GM19025 (cell line): Measurements from ENCODE around the gene LDLRAD4.

Experiments used
- ATAC-seq: cut with Tn5 transposase; IDR thresholded peaks from one replicate; pipeline ENCODE4 v1.9.1; 2021; ENCODE audit warnings: mild to moderate bottlenecking, low read depth, moderate library complexity; ENCODE audit not compliant: unreplicated experiment

LDLRAD4 gene

GRCh38 chr18:13300029-13300428 is 81.5 kb downstream of the LDLRAD4 start:
- no peak for ATAC-seq

GRCh38 chr18:13300796-13301195 is 82.2 kb downstream of the LDLRAD4 start:
- no peak for ATAC-seq

- ATAC-seq = no peak
Measured at GRCh38 chr18:13302040-13302439, 83.5 kb downstream of the LDLRAD4 start.

- ATAC-seq = no peak
Measured at GRCh38 chr18:13302457-13303225, 84.1 kb downstream of the LDLRAD4 start.

GRCh38 chr18:13303756-13304364 is 85.3 kb downstream of the LDLRAD4 start:
- ATAC-seq = no peak

- ATAC-seq = no peak
Measured at GRCh38 chr18:13305301-13305700, 86.7 kb downstream of the LDLRAD4 start.

GRCh38 chr18:13306583-13306982 is 88.0 kb downstream of the LDLRAD4 start:
- no peak for ATAC-seq

- ATAC-seq = no peak
Measured at GRCh38 chr18:13308369-13308768, 89.8 kb downstream of the LDLRAD4 start.

GRCh38 chr18:13309031-13309747 is 90.6 kb downstream of the LDLRAD4 start:
- ATAC-seq = no peak

GRCh38 chr18:13309748-13310670 is 91.4 kb downstream of the LDLRAD4 start:
- no peak for ATAC-seq

- no peak for ATAC-seq
Measured at GRCh38 chr18:13311193-13311592, 92.6 kb downstream of the LDLRAD4 start.

- ATAC-seq = no peak
Measured at GRCh38 chr18:13312515-13312914, 94.0 kb downstream of the LDLRAD4 start.

- ATAC-seq = no peak
Measured at GRCh38 chr18:13313006-13313686, 94.6 kb downstream of the LDLRAD4 start.

- no peak for ATAC-seq
Measured at GRCh38 chr18:13315000-13315399, 96.4 kb downstream of the LDLRAD4 start.

GRCh38 chr18:13316063-13316462 is 97.5 kb downstream of the LDLRAD4 start:
- ATAC-seq = no peak

GRCh38 chr18:13317801-13318200 is 99.2 kb downstream of the LDLRAD4 start:
- no peak for ATAC-seq

- ATAC-seq = no peak
Measured at GRCh38 chr18:13318731-13319501, 100.4 kb downstream of the LDLRAD4 start.

GRCh38 chr18:13319629-13320028 is 101.1 kb downstream of the LDLRAD4 start:
- ATAC-seq = no peak

- ATAC-seq = no peak
Measured at GRCh38 chr18:13320096-13320495, 101.5 kb downstream of the LDLRAD4 start.
